Neural cell (in vitro differentiated cells): ENCODE data around the gene CHST2.
A peak's percentile ranks its signal among the peaks of the same experiment; 100 is the strongest.

Experiments
- CTCF ChIP-seq: fragments of 450-650 bp; IDR thresholded peaks from 2 replicates; pipeline ENCODE4 v1.5.1; 2014; ENCODE audit warnings: antibody characterized with exemption, mild to moderate bottlenecking, moderate library complexity; ENCODE audit not compliant: poor library complexity, severe bottlenecking
- EP300 ChIP-seq: fragments of 450-650 bp; conservative IDR thresholded peaks from 2 replicates; pipeline ENCODE4 v1.6.1; 2014; ENCODE audit warnings: antibody characterized with exemption, mild to moderate bottlenecking, moderate library complexity; ENCODE audit not compliant: poor library complexity, severe bottlenecking
- EZH2 ChIP-seq: fragments of 200-600, 300-800 bp; shearing (Covaris generic), sonication (generic); IDR thresholded peaks from 2 replicates; pipeline ENCODE4 v1.6.1; 2014; ENCODE audit warnings: antibody characterized with exemption, low read length, borderline replicate concordance, mild to moderate bottlenecking; ENCODE audit not compliant: insufficient read depth, poor library complexity, severe bottlenecking
- POLR2AphosphoS5 ChIP-seq: IDR thresholded peaks from 2 replicates; pipeline ENCODE4 v1.6.1; 2012
- RAD21 ChIP-seq: fragments of 450-650 bp; conservative IDR thresholded peaks from 2 replicates; pipeline ENCODE4 v1.6.1; 2014; ENCODE audit warnings: antibody characterized with exemption, mild to moderate bottlenecking, moderate library complexity
- TF ChIP-seq, protein P1 (sequence below): IDR thresholded peaks from 2 replicates; pipeline ENCODE4 v1.6.1; 2012; ENCODE audit warnings: borderline replicate concordance

DNA sequence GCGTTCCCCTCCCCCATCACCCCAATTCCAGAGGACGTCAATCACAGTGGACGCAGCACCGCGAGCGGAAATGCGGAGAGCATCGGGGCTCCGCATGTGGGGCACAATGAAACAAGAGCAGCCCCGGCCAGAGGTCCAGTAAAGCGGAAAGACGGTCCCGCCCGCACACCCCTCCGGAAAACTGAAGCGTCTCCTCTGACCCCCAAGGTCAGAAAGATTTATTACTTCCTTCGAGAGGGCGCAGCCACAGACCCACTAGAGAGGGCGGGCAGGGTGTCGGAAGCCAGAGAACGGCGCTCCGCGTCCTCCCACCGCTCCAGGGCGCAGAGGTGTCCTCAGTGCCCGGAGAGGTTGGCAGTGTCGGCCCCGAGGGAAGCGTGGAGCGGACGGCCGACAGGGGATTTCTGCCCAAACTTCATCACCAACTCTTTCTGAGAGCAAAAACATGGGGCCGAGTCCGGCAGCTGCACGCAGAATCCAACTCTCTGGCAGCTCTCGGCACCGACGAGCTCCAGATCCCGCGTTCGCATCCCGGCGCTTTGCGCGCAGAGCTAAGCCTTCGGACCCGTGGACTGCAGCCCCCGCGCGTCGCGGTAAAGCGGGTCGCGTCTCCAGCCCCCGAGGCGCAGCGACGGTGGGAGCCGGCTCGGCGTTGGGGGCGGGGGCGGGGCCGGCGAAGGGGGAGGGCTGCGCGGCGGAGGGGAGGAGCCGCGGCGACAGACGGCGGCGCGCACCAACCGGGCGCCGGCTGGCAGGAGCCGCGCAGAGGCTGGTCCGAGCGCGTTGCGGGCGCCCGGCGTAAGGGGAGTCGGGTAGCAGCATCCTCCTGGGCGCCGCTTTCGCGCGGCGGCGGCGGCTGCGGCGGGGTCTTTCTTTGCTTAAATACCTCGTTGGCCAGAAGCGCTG is at the start of gene CHST2:
- TF ChIP-seq, protein P1, sequence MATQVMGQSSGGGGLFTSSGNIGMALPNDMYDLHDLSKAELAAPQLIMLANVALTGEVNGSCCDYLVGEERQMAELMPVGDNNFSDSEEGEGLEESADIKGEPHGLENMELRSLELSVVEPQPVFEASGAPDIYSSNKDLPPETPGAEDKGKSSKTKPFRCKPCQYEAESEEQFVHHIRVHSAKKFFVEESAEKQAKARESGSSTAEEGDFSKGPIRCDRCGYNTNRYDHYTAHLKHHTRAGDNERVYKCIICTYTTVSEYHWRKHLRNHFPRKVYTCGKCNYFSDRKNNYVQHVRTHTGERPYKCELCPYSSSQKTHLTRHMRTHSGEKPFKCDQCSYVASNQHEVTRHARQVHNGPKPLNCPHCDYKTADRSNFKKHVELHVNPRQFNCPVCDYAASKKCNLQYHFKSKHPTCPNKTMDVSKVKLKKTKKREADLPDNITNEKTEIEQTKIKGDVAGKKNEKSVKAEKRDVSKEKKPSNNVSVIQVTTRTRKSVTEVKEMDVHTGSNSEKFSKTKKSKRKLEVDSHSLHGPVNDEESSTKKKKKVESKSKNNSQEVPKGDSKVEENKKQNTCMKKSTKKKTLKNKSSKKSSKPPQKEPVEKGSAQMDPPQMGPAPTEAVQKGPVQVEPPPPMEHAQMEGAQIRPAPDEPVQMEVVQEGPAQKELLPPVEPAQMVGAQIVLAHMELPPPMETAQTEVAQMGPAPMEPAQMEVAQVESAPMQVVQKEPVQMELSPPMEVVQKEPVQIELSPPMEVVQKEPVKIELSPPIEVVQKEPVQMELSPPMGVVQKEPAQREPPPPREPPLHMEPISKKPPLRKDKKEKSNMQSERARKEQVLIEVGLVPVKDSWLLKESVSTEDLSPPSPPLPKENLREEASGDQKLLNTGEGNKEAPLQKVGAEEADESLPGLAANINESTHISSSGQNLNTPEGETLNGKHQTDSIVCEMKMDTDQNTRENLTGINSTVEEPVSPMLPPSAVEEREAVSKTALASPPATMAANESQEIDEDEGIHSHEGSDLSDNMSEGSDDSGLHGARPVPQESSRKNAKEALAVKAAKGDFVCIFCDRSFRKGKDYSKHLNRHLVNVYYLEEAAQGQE: no peak
- TF ChIP-seq EP300 (no peak), CTCF (no peak), POLR2AphosphoS5 (peak; percentile 25), EZH2 (no peak), RAD21 (no peak)
